HUES64 (cell line): ENCODE measurements around the gene TRDN.

Experiments used
- H3K27ac ChIP-seq: 2 replicates; pipeline ENCODE4 v1.7.0; 2013; ENCODE audit warnings: low read depth, low read length, inconsistent platforms
- H3K27me3 ChIP-seq: 2 replicates; pipeline ENCODE4 v1.6.1; 2013; ENCODE audit warnings: mild to moderate bottlenecking, low read length; ENCODE audit not compliant: insufficient read depth
- H3K36me3 ChIP-seq: 2 replicates; pipeline ENCODE4 v1.6.1; 2013; ENCODE audit warnings: mild to moderate bottlenecking, low read length; ENCODE audit not compliant: insufficient read depth
- H3K4me1 ChIP-seq: 2 replicates; pipeline ENCODE4 v1.6.1; 2013; ENCODE audit warnings: mild to moderate bottlenecking, low read length, moderate library complexity; ENCODE audit not compliant: insufficient read depth
- H3K4me3 ChIP-seq: 2 replicates; pipeline ENCODE4 v1.5.1; 2013; ENCODE audit warnings: mild to moderate bottlenecking, low read length, moderate library complexity
- H3K9ac ChIP-seq: 2 replicates; pipeline ENCODE4 v1.6.1; 2013; ENCODE audit warnings: mild to moderate bottlenecking, low read depth, low read length
- H3K9me3 ChIP-seq: 2 replicates; pipeline ENCODE4 v1.6.1; 2013; ENCODE audit warnings: low read depth, low read length; ENCODE audit not compliant: insufficient read depth
- WGBS: fragments of 150-250, 120-280 bp; methylation state at CpG from one replicate; pipeline ENCODE4 v1.1.7; 2013; ENCODE audit warnings: missing lambda C conversion rate; 5-methylcytosine and 5-hydroxymethylcytosine counted together

Gene TRDN

GRCh38 chr6:123211777-123212545 lies 424.8 kb downstream of the TRDN start:
- H3K4me1 ChIP-seq = 0 out of 2 replicates have a peak, but pooled peaks cover 7% of the 10 kb centered on the region
- no peaks in the 10 kb centered on the region for H3K27me3 ChIP-seq
- no peak overlapping the region for H3K9ac ChIP-seq
- no peak overlapping the region for H3K27ac ChIP-seq
- no peaks in the 10 kb centered on the region for H3K9me3 ChIP-seq
- no peaks in the 10 kb centered on the region for H3K36me3 ChIP-seq
- over 99% methylated on average over 4 of the region's 4 CpGs for WGBS
- no peak overlapping the region for H3K4me3 ChIP-seq

GRCh38 chr6:123210645-123211044 lies 426.1 kb downstream of the TRDN start:
- no CpG with 5 or more reads among the region's 2 CpGs for WGBS
- H3K36me3 ChIP-seq = no peaks in the 10 kb centered on the region
- no peak overlapping the region for H3K4me3 ChIP-seq
- H3K9ac ChIP-seq = no peak overlapping the region
- H3K27ac ChIP-seq = no peak overlapping the region
- 0 out of 2 replicates have a peak, but pooled peaks cover 5% of the 10 kb centered on the region for H3K4me1 ChIP-seq
- no peaks in the 10 kb centered on the region for H3K9me3 ChIP-seq
- H3K27me3 ChIP-seq = no peaks in the 10 kb centered on the region

DNA sequence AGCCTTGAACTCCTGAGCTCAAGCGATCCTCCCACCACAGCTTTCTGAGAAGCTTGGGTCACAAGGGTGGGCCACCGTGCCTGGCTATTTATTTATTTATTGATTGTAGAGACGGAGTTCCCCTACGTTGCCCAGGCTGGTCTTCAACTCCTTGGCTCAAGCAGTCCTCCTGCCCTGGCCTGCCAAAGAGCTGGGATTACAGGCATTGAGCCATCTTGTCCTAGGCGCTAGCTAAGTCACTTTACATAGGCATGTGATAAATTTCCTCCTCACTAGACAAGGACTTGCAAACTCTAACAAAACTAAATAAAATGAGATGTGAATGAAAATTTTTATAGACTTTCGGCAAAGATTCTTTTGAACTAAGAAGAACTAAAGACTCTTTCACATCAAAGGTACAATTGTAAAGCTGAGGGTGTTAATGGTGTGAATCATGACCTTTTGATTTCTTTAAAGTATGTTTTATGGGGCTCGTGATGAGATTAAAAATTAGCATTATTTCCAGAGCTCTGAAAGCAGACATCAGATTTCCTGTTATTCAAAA lies 428.7 kb downstream of the TRDN start:
- WGBS = 93% methylated on average over 7 of the region's 7 CpGs
- Histone ChIP-seq H3K9me3 (no peaks in the 10 kb centered on the region), H3K4me3 (no peak overlapping the region), H3K9ac (no peak overlapping the region), H3K4me1 (peaks cover 11% of the 10 kb centered on the region; the same call in 1 of the 2 replicates), H3K27me3 (no peaks in the 10 kb centered on the region), H3K36me3 (no peaks in the 10 kb centered on the region), H3K27ac (no peak overlapping the region)

DNA sequence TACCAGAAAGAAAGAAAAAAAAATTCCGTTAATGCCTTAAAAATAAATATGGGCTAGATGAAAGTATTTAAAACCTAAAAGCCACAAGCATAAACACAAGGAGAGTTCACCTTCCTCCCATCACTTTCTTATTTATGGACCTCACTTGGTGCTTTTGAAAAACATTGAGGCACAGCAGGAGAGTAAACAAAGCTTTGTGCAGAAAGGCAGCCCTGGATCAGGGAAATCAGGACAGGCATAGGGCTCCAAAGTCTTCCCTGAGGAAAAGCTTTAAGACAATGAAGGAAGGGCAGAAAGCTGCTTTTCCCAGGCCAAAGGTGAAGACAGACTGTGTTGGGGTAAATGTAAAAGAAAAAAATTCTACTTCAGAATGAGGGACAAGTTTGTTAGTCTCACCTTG lies 432.8 kb downstream of the TRDN start:
- Histone ChIP-seq H3K27ac (peak overlapping the region; percentile 60; the same call in 1 of the 2 replicates), H3K4me1 (peaks cover 11% of the 10 kb centered on the region; the same call in 1 of the 2 replicates), H3K9ac (no peak overlapping the region), H3K27me3 (no peaks in the 10 kb centered on the region), H3K4me3 (no peak overlapping the region), H3K36me3 (no peaks in the 10 kb centered on the region), H3K9me3 (peaks cover 17% of the 10 kb centered on the region)
- no CpG with 5 or more reads among the region's 1 CpG for WGBS

GRCh38 chr6:123201869-123202372 lies 434.8 kb downstream of the TRDN start:
- WGBS = 94% methylated on average over 18 of the region's 18 CpGs
- Histone ChIP-seq H3K9ac (no peak overlapping the region), H3K36me3 (no peaks in the 10 kb centered on the region), H3K9me3 (peaks cover 17% of the 10 kb centered on the region), H3K27me3 (no peaks in the 10 kb centered on the region), H3K4me1 (peaks cover 11% of the 10 kb centered on the region; the same call in 1 of the 2 replicates), H3K27ac (no peak overlapping the region), H3K4me3 (no peak overlapping the region)

DNA sequence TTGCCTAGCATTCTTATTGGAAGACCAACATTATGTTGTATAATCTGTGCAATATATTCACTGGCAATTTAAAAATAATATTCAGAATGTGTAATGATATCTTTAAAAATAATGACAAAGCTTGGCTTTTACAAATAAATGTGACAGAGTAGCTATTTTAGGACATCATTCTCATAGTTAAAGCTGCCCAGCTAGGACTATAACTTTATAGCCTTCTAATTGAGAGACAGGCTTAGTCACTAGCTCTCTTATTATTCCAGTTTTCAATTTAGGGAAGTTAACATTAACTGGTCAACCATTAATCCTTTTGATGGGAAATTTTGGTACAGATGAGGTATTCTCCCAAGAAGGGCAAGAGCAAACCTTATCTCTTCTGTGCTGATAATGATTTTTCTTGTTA lies 443.5 kb downstream of the TRDN start:
- H3K4me1 ChIP-seq = no peaks in the 10 kb centered on the region
- no peak overlapping the region for H3K27ac ChIP-seq

DNA sequence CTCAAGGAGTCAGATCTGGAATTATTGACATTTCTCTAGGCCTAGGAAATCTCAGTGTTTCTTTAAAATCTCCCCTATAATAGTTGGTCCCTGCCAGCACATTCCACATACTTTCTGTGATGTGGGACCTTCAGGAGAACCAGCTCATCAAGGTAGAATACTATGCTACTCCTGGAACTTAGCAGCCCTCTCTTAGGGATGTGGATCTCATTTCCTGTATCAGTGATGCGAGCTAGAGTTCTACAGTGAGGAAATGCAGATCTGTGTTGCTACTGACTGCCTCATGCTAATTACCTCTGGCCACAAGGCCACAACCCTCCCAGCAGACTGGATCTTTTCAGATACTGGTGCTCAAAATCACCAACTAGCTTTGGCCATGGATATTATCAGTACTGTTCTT lies 446.9 kb downstream of the TRDN start:
- WGBS = 81% methylated on average over 1 of the region's 1 CpG
- Histone ChIP-seq H3K36me3 (no peaks in the 10 kb centered on the region), H3K9me3 (no peaks in the 10 kb centered on the region)

More for the DNA sequence above, 443.5 kb downstream of the TRDN start:
- Histone ChIP-seq H3K36me3 (no peaks in the 10 kb centered on the region), H3K9me3 (no peaks in the 10 kb centered on the region), H3K4me3 (no peak overlapping the region), H3K9ac (no peak overlapping the region), H3K27me3 (no peaks in the 10 kb centered on the region)

DNA sequence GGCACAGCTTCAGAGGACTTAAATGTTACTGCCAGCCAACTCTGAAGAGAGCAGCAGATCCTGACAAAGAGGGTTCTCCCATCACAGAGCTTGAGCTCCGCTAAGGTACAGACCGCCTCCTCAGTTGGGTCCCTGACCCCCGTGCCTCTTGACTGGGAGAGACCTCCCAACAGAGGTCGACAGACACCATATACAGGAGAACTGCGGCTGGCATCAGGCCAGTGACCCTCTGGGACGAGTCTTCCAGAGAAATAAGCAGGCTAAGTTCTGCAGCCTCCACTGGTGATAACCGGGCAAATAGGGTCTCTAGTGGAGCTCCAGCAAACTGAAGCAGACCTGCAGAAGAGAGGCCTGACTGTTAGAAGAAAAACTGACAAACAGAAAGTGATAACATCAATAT lies 453.8 kb downstream of the TRDN start:
- 95% methylated on average over 7 of the region's 7 CpGs for WGBS
- Histone ChIP-seq H3K27me3 (no peaks in the 10 kb centered on the region), H3K9ac (no peak overlapping the region), H3K9me3 (no peaks in the 10 kb centered on the region), H3K4me3 (no peak overlapping the region), H3K27ac (no peak overlapping the region), H3K36me3 (no peaks in the 10 kb centered on the region), H3K4me1 (no peaks in the 10 kb centered on the region)

More for the DNA sequence above, 446.9 kb downstream of the TRDN start:
- no peak overlapping the region for H3K27ac ChIP-seq
- H3K27me3 ChIP-seq = no peaks in the 10 kb centered on the region
- H3K4me3 ChIP-seq = no peak overlapping the region
- H3K9ac ChIP-seq = no peak overlapping the region
- H3K4me1 ChIP-seq = no peaks in the 10 kb centered on the region

DNA sequence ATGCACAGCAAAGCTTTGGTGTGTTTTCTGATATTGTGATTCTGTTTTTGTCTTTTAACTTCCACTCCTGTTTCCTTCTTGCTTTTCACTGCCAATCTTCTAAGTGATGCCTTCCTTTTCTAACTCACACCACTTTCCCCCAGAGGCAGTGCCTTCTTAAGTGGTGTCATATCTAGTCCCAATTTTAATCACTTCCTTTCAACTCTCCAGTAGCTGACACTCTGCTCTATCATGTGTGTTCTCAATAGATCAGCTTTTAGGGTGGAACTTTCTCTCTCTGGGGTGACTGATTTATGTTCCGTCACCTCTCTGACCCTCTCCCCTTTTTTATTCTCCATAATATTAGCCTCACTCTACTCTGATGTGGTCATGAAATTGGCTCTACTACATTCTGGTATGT lies 460.0 kb downstream of the TRDN start:
- Histone ChIP-seq H3K4me3 (no peak overlapping the region), H3K9ac (no peak overlapping the region), H3K27ac (no peak overlapping the region), H3K4me1 (no peaks in the 10 kb centered on the region), H3K36me3 (no peaks in the 10 kb centered on the region), H3K27me3 (no peaks in the 10 kb centered on the region), H3K9me3 (no peaks in the 10 kb centered on the region)
- WGBS = 100% methylated on average over 1 of the region's 1 CpG

DNA sequence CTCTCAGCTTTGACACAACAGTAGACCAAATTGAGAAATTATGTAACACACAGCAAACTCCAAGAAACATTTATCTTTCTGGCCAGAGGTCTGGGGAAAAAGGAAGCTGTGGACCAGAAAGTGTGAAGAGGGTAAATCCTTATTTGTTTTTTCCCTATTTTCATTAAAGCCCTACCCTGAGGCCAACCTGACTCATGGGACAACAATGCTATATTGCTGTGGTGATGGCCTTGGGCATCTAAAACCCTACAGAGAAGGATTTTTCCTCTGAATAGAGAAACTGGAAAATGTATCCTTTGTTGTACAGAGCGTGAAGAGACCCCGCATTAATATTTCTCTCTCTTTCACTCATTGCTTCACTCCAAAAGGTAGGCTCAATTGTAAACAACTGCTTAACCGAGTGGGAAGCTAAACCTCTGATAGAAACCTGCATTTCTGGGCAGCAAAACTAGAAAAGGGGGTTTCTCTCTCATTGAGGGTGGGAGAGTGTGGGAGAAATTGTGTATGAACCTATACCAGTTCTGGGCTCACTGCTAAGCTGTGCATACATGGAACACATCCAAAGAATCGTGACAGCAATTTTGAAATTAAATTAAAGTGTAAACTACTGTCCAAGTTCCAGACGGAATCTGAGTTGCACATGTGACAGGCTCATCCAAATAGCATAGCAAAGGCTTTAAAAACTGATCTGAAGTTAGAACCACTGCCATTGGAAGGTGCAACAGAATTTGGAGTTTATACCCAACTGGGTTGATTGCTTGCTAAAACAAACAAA lies 465.2 kb downstream of the TRDN start:
- Histone ChIP-seq H3K4me1 (peaks cover 5% of the 10 kb centered on the region; the same call in 1 of the 2 replicates), H3K9me3 (no peaks in the 10 kb centered on the region), H3K4me3 (no peak overlapping the region), H3K27ac (no peak overlapping the region), H3K36me3 (no peaks in the 10 kb centered on the region), H3K27me3 (no peaks in the 10 kb centered on the region), H3K9ac (no peak overlapping the region)
- 89% methylated on average over 5 of the region's 5 CpGs for WGBS

DNA sequence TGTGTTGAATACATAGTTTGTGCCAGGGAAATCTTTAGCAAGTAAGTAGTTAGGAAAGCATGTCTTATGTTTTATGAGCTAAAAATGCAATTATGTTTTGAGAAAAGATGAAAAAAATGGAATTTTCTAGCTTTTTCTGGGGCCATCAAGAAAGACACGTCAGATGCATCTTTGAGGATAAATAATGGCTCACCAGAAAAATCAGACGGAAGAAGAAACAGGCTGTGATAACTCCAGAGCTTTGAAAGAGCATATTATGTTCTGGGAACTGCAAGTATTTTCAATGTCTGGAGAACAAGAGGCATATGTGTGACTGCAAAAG lies 467.0 kb downstream of the TRDN start:
- no peaks in the 10 kb centered on the region for H3K9me3 ChIP-seq
- WGBS = 93% methylated on average over 2 of the region's 2 CpGs

More for the DNA sequence above, 467.0 kb downstream of the TRDN start:
- Histone ChIP-seq H3K4me1 (peaks cover 5% of the 10 kb centered on the region; the same call in 1 of the 2 replicates), H3K9ac (no peak overlapping the region), H3K36me3 (no peaks in the 10 kb centered on the region), H3K27me3 (no peaks in the 10 kb centered on the region), H3K27ac (no peak overlapping the region), H3K4me3 (no peak overlapping the region)
